ENCODE data around the gene AOAH.

DNA sequence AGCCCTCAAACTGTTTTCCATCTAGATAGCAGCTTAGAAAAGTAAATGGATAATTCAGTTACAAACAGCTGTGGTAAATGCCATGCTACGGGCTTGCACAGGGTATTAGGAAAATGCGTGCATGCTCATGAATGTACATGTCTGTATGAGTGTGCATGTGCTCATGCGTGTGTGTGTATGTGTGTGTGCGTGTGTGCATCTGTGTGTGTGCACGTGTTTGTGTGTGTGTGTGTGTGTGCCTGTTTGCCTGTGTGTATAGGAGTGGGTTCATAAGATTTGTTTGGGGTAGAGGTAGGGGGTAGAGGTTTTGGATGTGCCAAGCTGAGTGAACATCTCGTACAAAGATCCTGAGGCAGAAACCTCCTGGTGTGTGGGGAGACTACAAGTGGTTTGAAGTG lies 52.9 kb downstream of the AOAH start:
- TF ChIP-seq, protein P1, sequence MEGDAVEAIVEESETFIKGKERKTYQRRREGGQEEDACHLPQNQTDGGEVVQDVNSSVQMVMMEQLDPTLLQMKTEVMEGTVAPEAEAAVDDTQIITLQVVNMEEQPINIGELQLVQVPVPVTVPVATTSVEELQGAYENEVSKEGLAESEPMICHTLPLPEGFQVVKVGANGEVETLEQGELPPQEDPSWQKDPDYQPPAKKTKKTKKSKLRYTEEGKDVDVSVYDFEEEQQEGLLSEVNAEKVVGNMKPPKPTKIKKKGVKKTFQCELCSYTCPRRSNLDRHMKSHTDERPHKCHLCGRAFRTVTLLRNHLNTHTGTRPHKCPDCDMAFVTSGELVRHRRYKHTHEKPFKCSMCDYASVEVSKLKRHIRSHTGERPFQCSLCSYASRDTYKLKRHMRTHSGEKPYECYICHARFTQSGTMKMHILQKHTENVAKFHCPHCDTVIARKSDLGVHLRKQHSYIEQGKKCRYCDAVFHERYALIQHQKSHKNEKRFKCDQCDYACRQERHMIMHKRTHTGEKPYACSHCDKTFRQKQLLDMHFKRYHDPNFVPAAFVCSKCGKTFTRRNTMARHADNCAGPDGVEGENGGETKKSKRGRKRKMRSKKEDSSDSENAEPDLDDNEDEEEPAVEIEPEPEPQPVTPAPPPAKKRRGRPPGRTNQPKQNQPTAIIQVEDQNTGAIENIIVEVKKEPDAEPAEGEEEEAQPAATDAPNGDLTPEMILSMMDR (IDR thresholded peaks at IDR 0.05) = no peak
- TF ChIP-seq POLR2A (IDR thresholded peaks at IDR 0.05) = no peak

Measured in heart left ventricle (tissue), 13 donors.